Stimulated activated CD4-positive, alpha-beta T cell treated with anti-CD3 and anti-CD28 coated beads, TNF-alpha, amount 100 ng/mL, for 48 hours (primary cell): ENCODE data around the gene UXS1.

Experiments
- DNase-seq, 3 donors: peaks; one replicate each; pipeline ENCODE4 v3.0.0-alpha.2; 2020; ENCODE audit warnings: low read depth in 3 of 3

Gene UXS1

DNA sequence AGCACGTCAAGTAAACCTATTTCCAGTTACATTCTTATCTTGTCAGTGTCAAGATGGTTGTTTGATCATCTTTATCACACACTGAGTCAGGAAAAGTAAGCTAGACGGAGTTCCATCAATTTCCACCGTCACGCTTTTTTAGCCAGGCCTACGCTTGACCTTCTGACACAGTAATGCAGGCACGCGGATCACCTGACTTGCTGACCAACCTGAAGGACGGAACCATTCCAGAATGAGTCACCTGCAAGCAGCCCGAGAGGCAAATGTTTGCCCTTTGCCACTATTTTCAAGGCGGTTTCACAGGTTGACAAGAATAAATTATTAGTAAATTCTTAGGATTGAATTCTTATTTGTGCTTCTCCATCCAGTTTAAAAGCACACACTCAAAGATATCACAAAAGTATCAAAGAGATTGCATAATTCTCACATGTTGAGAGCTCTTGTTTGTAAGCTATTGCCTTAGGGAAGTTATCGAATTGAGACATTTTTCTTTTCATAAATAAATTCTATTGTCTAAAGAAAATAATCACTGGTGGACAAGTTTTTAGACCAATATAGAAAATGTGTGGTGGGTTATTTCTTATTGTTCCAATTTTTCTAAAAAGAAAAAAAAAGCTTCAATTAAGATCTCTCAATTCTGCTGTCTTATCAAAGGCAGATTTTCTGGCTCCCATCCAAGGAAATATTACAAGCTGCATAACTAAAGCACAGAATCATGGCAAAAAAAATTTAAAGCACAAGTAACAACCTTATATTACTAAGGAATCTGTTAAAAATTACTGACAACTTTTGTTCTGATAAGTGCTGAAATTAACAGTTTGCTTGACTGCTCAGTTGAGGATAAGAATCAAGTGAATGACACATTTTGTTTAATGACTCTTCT is 31.9 kb downstream of the UXS1 start:
- no peak for DNase-seq

DNA sequence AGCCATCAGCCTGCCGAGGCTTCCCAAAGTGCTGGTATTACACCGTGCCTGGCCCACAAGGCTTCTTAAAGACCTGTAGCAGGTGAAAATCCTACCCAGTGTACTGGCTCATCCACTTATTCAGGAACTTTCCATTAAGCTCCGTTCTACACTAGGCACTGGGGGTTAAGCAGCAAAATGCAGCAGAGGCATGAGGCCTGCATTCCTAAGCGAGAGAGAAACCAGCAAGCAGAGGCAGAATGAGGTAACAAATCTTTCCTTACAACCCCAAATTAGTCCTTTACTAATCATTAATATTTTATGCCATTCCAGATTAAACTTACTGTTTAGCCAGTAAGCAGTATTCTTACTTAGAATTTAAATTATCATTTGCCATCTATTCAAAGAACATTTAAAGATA is 32.8 kb downstream of the UXS1 start:
- no peak for DNase-seq

DNA sequence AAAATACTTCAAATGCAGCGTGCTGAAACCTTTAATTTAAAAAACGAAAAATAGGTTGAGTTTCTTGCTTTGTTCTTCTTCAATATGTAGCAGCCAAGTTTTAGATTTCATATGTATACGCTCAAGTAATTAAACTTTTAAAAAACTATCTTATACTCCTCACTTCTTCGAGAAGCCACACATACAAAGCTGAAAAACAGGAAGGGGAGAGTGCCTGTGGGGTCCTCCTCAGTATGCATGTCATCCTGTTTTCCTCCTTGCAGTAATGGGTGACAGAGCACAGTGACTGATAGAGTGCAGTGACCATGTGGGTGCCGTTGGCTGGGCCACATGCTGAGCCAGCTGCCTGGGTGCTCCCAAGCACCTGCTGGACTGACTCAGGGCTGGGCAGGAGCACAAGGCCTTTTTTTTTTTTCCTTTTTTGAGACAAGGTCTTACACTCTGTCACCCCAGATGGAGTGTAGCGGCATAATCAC is 33.3 kb downstream of the UXS1 start:
- DNase-seq: no peak

- peak in 2 of 3 donors; percentile 45 to 53 for DNase-seq
These were observed 34.0 kb downstream of the UXS1 start for GRCh38 chr2:106159866-106160785.

GRCh38 chr2:106158871-106159270 is 35.2 kb downstream of the UXS1 start:
- DNase-seq: no peak

DNA sequence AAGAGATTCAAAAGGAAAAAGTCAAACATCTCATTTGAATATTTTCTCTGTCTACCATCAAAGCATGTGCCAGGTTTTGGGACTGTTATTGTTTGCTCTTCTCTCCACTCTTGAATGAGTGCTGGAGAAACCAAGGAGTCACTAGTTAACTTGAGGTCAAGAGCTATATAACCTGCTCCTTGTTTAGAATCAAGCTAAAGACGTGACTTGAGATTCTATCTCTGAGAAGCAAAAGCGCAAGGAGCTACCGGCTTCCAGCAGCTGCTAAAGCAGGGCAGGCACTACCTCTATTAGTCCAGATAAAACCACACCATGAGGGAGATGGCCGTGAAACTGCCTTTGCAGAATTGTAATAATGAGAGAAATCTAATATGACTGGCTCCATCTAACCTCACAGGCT is 36.0 kb downstream of the UXS1 start:
- no peak for DNase-seq

- no peak for DNase-seq
These were observed 36.7 kb downstream of the UXS1 start for GRCh38 chr2:106157416-106157815.

GRCh38 chr2:106156305-106157296 is 37.5 kb downstream of the UXS1 start:
- DNase-seq: no peak

- DNase-seq: no peak
These were observed 40.3 kb downstream of the UXS1 start for GRCh38 chr2:106153781-106154180.

DNA sequence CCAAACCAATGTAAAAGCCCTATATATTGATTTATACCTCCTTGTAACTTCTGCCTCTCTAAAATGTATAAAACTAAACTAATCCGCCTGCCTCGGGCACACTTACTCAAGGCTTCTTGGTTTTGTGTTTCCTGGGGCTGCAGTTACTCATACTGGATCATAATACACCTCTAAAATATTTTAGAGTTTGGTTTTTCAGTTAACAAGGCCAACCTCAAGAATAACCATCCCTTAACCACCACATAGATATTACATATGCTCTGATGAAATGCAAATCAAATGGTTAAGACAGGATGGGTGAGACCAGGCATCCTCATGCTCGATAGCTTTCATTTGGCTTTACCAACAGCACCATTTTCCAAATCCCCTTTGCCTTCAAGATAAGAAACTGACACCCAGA is 46.4 kb downstream of the UXS1 start:
- DNase-seq: no peak

- no peak for DNase-seq
These were observed 46.9 kb downstream of the UXS1 start for GRCh38 chr2:106147159-106147558.

DNA sequence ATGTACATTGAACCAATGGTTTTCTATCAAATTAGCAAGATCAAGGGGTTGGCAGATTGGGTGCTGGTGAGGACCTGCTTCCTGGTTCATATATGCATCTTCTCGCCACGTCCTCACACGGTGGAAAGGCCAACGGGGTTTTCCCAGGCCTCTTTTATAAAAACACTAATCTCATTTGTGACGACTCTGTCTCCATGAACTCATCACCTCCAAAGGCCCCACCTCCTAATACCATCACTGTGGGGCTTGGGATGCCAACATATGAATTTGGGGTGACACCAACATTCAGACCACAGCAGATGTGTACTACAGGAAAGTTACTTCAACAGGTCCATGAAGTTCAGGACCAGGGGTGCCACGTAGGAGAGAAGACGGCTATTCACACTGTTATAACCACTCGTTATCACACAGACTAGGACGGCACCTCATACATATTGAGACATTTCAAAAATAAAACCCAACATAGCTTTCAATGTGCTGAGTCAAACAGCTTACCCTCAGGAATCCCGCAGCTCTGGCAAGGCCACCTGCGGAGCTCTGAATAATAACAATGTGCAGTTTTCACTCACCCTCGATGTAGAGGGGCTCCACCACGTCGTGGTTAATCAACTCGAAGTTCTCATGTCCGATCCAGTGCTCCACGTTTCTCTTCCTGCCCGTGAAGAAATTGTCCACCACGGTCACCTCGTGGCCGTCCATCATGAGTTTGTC is 49.3 kb downstream of the UXS1 start:
- peak in 1 of 3 donors; percentile 16 for DNase-seq

DNA sequence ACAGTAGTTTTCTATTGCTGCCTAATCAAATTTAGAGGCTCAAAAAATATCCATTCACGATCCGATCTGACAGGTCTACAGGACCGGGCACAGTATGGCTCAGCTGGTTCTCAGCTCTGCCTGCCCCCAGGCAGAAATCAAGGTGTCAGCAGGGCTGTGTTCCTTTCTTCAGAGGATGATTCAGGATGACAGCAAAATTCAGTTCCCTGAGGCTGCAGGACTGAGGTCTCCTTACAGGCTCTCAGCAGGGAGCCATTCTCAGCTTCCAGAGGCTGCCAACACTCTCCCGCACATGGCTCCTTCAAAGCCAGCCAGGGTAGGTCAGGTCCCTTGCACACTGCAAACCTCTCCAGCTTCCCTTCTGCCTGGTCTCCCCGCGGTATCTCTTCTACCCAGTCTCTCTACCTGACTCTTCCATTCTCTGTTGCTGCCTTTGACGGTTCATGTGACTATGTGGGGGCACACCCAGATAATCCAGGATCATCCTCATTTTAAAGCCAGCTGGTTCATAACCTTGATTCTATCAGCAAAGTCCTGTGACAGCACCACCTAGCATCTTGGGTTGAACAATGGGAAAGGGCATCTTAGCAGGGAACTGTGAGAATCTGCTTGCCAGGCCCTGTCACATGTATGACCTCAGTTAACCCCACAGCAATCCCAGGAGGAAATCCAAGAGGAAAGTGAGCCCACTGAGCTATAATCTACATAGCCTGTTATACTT is 50.4 kb downstream of the UXS1 start:
- DNase-seq: no peak

DNA sequence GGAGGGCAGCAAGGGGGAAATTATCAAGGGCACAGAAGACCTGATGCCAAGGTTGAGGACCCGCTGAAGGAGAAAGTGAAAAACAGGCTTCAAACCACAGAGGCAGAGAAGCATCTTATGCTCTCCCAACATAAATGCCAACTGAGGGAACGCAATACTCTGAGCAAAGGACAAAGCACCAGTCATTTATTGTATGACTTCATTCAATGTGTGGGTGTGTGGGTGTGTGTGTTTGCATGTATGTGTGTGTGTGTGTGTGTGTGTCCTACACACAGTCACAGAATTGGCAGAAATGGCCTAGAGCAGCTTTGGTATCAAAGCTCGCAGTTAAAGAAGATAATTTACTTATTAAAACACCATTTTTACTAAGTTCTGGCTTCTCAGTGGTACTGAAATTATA is 51.4 kb downstream of the UXS1 start:
- peak in 1 of 3 donors; percentile 28 for DNase-seq

DNA sequence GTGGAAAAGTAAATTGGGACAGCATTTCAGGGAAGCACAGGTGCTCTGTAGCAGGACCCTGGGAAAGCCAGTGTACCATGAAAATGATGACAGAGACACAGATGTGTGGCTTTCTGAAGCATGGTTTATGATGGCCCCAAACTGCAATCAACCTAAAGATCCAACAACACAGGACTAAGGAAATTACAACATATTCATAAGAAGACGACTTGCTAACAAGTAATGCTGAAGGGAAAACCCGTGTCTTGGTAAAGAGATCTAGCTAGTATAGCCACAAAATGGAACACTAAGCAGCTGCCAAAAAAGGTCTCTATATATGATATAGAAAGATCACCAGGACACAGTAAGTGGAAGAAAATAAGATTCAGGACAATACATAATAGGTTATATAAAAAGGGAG is 53.2 kb downstream of the UXS1 start:
- no peak for DNase-seq

DNA sequence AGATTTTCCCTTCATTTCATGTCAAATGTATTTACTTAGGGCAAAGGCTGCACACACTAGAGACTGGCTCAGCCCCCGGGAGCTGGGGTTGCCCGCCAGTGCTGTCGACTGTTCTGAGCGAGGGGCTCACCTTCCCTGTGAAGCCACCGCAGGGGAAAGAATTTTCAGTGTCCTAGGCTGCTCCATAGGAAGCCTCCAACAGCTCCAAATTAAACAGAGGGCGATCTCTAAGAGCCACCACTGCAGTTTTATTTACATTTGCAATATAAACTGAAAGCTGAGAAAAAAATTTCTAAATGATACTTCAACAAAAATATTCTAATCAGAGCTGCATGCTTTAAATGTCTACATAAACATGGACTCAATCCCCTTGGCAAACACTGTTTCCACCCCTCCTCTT is 54.0 kb downstream of the UXS1 start:
- DNase-seq: no peak

DNA sequence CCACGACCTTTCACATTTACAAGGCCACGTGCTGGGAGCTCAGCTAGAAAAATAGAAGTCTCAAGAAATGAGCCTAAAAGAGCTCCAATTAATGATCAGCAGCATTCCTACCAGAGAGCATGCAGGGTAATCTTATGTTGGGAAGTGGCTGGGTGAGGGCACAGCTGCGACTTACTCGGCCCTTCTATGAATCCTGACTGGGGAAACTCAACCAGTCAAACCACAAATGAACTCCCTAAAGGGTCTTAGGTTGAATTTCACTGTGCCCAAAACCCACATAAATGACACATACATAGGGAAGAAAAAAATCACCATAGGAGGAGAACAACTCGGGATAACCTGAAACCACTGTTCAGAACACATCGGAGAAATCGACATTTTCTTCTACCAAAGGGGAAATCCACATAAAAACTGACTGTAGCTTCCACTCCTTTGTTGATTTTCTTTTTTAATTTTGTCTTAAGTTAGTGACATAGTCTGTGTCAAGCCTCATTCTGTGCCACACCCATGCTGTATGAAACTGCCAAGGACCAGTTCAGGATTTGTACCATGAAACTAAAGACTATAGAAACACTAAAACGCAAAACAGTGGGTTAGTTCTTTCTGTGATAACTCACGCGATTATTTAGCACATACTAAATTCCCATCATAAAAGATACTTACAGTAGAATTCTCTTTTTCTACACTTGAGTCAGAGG is 54.7 kb downstream of the UXS1 start:
- DNase-seq: no peak

DNA sequence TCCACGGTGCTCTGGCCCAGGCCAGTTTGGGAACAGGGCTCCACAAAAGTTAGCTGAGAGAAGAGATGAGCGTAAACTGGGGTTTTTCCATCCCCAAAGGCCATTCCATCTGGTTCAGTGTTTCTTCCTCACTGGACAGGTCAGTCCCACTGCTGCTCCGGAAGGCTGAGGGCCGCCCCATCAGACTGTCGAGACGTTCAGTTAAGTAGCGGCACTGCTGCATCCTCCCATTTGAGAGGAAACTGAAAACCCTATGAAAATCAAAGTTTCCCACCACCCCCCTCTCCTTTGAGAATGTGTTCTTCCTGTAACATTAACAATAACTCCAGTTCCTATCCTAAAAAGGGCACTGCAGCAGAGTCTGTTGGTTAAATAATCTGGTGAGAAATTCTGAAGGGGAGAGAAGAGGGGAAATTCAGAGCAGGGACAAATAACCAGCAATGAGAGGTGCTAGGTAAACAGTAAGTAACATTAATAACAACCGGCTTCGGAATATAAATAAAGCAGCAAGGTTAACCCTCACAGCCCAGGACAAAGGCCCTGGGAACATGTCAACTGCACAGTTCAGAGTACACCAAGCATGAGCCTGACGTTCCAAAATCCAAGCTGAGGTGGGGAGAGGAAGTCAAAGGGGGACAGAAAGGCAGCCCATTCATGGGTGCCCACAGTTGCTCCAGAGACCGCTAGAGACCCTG is 55.4 kb downstream of the UXS1 start:
- DNase-seq: no peak
